IMR-90 (cell line): Measurements from ENCODE around the gene NACC1. TPM values are rescaled to one million over a fixed set of nuclear protein-coding genes. Genes with fewer than 3 reads are reported as not detected.

ENCODE experiments used
- ATAC-seq: fragments of 200-7000 bp; cut with Tn5 transposase; 2 replicates; pipeline ENCODE4 v1.9.1; 2020; ENCODE audit warnings: low read depth, mild to moderate bottlenecking, moderate library complexity
- BruUV-seq: library from RNA; stranded (reverse); fragments of 400-500 nt; replicated peaks from 2 replicates; lab custom pipeline; 2021; lab: Mats Ljungman, UMichigan
- CTCF ChIA-PET: fragments of 300-600 bp; formaldehyde crosslinking; extraction: SDS; loops from one replicate; lab custom pipeline; 2021; ENCODE audit warnings: antibody characterized with exemption; lab: Yijun Ruan, JAX
- POLR2A ChIA-PET: fragments of 300-600 bp; sonication (Branson Sonifier 250); formaldehyde crosslinking; loops from one replicate; lab custom pipeline; 2022; ENCODE audit warnings: antibody characterized with exemption; ENCODE audit not compliant: unreplicated experiment; lab: Charles Lee
- DNase-seq: peaks from one replicate; pipeline ENCODE4 v3.0.0; 2013
- H2AFZ ChIP-seq: replicated peaks from 2 replicates; pipeline ENCODE3; 2013; ENCODE audit warnings: low read length, mild to moderate bottlenecking; ENCODE audit not compliant: poor library complexity
- H2AK5ac ChIP-seq: 2 replicates; pipeline ENCODE4 v1.6.1; 2013; ENCODE audit warnings: low read depth, low read length, inconsistent platforms
- H2AK9ac ChIP-seq: replicated peaks from 2 replicates; pipeline ENCODE3; 2013; ENCODE audit warnings: mild to moderate bottlenecking, low read depth, low read length, moderate library complexity; ENCODE audit not compliant: poor library complexity
- H2BK120ac ChIP-seq: 2 replicates; pipeline ENCODE4 v1.6.1; 2013; ENCODE audit warnings: low read depth, low read length, inconsistent platforms
- H2BK15ac ChIP-seq: 3 replicates; pipeline ENCODE4 v1.6.1; 2013; ENCODE audit warnings: low read depth, low read length, inconsistent platforms
- H2BK20ac ChIP-seq: 2 replicates; pipeline ENCODE4 v1.6.1; 2013; ENCODE audit warnings: low read depth, mild to moderate bottlenecking, inconsistent platforms, low read length, moderate library complexity
- H2BK5ac ChIP-seq: 2 replicates; pipeline ENCODE4 v1.6.1; 2013; ENCODE audit warnings: mild to moderate bottlenecking, low read depth, low read length, inconsistent platforms; ENCODE audit not compliant: poor library complexity, severe bottlenecking
- H3K14ac ChIP-seq: replicated peaks from 2 replicates; pipeline ENCODE4 v1.6.1; 2013; ENCODE audit warnings: low read depth, low read length, inconsistent platforms
- H3K18ac ChIP-seq: 2 replicates; pipeline ENCODE4 v1.6.1; 2013; ENCODE audit warnings: low read depth, low read length, control low read depth
- H3K23ac ChIP-seq: 2 replicates; pipeline ENCODE4 v1.6.1; 2013; ENCODE audit warnings: low read depth, low read length, inconsistent platforms
- H3K27ac ChIP-seq: 2 replicates; pipeline ENCODE4 v1.5.1; 2013; ENCODE audit warnings: mild to moderate bottlenecking, control low read depth, low read length; ENCODE audit not compliant: insufficient read depth
- H3K27me3 ChIP-seq: 2 replicates; pipeline ENCODE4 v1.6.1; 2013; ENCODE audit warnings: low read length; ENCODE audit not compliant: control insufficient read depth, insufficient read depth
- H3K36me3 ChIP-seq: 2 replicates; pipeline ENCODE4 v1.6.1; 2013; ENCODE audit warnings: low read length, mixed read lengths; ENCODE audit not compliant: control insufficient read depth, insufficient read depth
- H3K4ac ChIP-seq: 2 replicates; pipeline ENCODE4 v1.6.1; 2013; ENCODE audit warnings: low read depth, low read length, inconsistent platforms
- H3K4me1 ChIP-seq: 2 replicates; pipeline ENCODE4 v1.6.1; 2013; ENCODE audit warnings: low read length, mixed read lengths; ENCODE audit not compliant: control insufficient read depth, insufficient read depth
- H3K4me2 ChIP-seq: 2 replicates; pipeline ENCODE4 v1.6.1; 2013; ENCODE audit warnings: low read depth, mild to moderate bottlenecking, control low read depth, low read length, moderate library complexity
- H3K4me3 ChIP-seq: 2 replicates; pipeline ENCODE4 v1.5.1; 2013; ENCODE audit warnings: low read depth, mild to moderate bottlenecking, control low read depth, low read length, moderate library complexity; ENCODE audit not compliant: insufficient read depth
- H3K56ac ChIP-seq: 2 replicates; pipeline ENCODE4 v1.6.1; 2013; ENCODE audit warnings: low read length, inconsistent platforms; ENCODE audit not compliant: insufficient read depth; ENCODE audit errors: extremely low read depth
- H3K79me1 ChIP-seq, 2 experiments: 2 replicates each; pipeline ENCODE4 v1.6.1; 2013; ENCODE audit warnings: low read length in 2 of 2, inconsistent platforms in 1 of 2, low read depth in 1 of 2
- H3K9ac ChIP-seq: 2 replicates; pipeline ENCODE4 v1.6.1; 2013; ENCODE audit warnings: low read depth, low read length, control low read depth
- H3K9me1 ChIP-seq: 2 replicates; pipeline ENCODE4 v1.6.1; 2013; ENCODE audit warnings: low read length, inconsistent platforms; ENCODE audit not compliant: insufficient read depth
- H3K9me3 ChIP-seq: 2 replicates; pipeline ENCODE4 v1.6.1; 2013; ENCODE audit warnings: low read length; ENCODE audit not compliant: control insufficient read depth, insufficient read depth
- H4K20me1 ChIP-seq: 2 replicates; pipeline ENCODE4 v1.6.1; 2013; ENCODE audit warnings: low read length, inconsistent platforms; ENCODE audit not compliant: insufficient read depth
- H4K5ac ChIP-seq: 2 replicates; pipeline ENCODE4 v1.6.1; 2013; ENCODE audit warnings: mild to moderate bottlenecking, low read depth, low read length, control low read depth
- H4K8ac ChIP-seq, 2 experiments: 2 replicates each; pipeline ENCODE4 v1.6.1; 2013; ENCODE audit warnings: low read depth in 2 of 2, low read length in 2 of 2, control low read depth in 1 of 2, inconsistent platforms in 1 of 2
- H4K91ac ChIP-seq: 2 replicates; pipeline ENCODE4 v1.6.1; 2013; ENCODE audit warnings: low read depth, low read length, inconsistent platforms; ENCODE audit not compliant: insufficient read depth
- CHD1 ChIP-seq: IDR thresholded peaks from 2 replicates; pipeline ENCODE4 v1.6.1; 2012; ENCODE audit warnings: low read depth, low read length, improper control_type of control experiment
- MAFK ChIP-seq: IDR thresholded peaks from 2 replicates; pipeline ENCODE4 v1.6.1; 2012; ENCODE audit warnings: low read depth, low read length, improper control_type of control experiment
- NFE2L2 ChIP-seq: fragments of 150-350 bp; IDR thresholded peaks from 2 replicates; pipeline ENCODE4 v1.6.1; 2016; ENCODE audit warnings: low read depth, mild to moderate bottlenecking, low read length
- RAD21 ChIP-seq: IDR thresholded peaks from 2 replicates; pipeline ENCODE4 v1.6.1; 2012; ENCODE audit warnings: low read length, improper control_type of control experiment
- RFX5 ChIP-seq: IDR thresholded peaks from 2 replicates; pipeline ENCODE4 v1.8.0; 2012; ENCODE audit warnings: low read depth, mild to moderate bottlenecking, low read length, moderate library complexity
- SMC3 ChIP-seq: fragments of 150-350 bp; IDR thresholded peaks from 2 replicates; pipeline ENCODE4 v1.6.1; 2016; ENCODE audit warnings: low read depth, mild to moderate bottlenecking, antibody characterized with exemption, low read length, moderate library complexity
- USF2 ChIP-seq: fragments of 150-350 bp; IDR thresholded peaks from 2 replicates; pipeline ENCODE4 v1.6.1; 2017; ENCODE audit warnings: mild to moderate bottlenecking, antibody characterized with exemption, low read length, low read depth
- WGBS, 2 experiments: methylation state at CpG; one replicate each; pipeline versions ENCODE4 v1.1.5 to v1.1.7; 2013; ENCODE audit warnings: missing lambda C conversion rate in 2 of 2; ENCODE audit not compliant: insufficient read length in 1 of 2; ENCODE audit errors: extremely low coverage in 2 of 2; 5-methylcytosine and 5-hydroxymethylcytosine counted together
- dilution Hi-C: fragments of 300-500 bp; cut with HindIII; formaldehyde crosslinking; loops from one replicate; pipeline ENCODE4 v1.14.3; 2018; ENCODE audit warnings: low sequenced_read_pairs; ENCODE audit not compliant: unreplicated experiment
- in situ Hi-C: fragments of 300-500 bp; cut with MboI; formaldehyde crosslinking; loops from 3 replicates; pipeline ENCODE4 v1.14.3; 2019; ENCODE audit warnings: low sequenced_read_pairs, inconsistent platforms, mixed read lengths
- intact Hi-C: fragments of 100-400 bp; cut with micrococcal nuclease; formaldehyde crosslinking; loops from 2 replicates; pipeline ENCODE4 v1.10.0; 2022
- polyA plus RNA-seq, 3 experiments: library from polyadenylated mRNA; depleted of rRNA; stranded (reverse); fragments of >200 nt; gene quantifications; 2 replicates each; pipeline ENCODE4 v1.2.3, GENCODE V29; 2012; ENCODE audit warnings: low replicate concordance in 1 of 3
- total RNA-seq: library from RNA; depleted of rRNA; stranded (reverse); fragments of >200 nt; gene quantifications from 2 replicates; pipeline ENCODE4 v1.2.3, GENCODE V29; 2012
- TF ChIP-seq, protein P1 (sequence below): fragments of 150-350 bp; IDR thresholded peaks from 2 replicates; pipeline ENCODE4 v1.6.1; 2016; ENCODE audit warnings: low read depth, mild to moderate bottlenecking, low read length, moderate library complexity, borderline replicate concordance

The NACC1 gene
- total and polyA plus RNA-seq, 2 of the 4 experiments (the other 2 are of a cell fraction), result 42.5 to 181 TPM

- H2BK20ac ChIP-seq, result no peak overlapping the region
- peak overlapping the region; percentile 77 to 78 for H4K8ac ChIP-seq
- peak overlapping the region; percentile 80 for H3K27ac ChIP-seq
- H3K36me3 ChIP-seq, result peaks cover 2% of the 10 kb centered on the region; the same call in 1 of the 2 replicates
- TF ChIP-seq NFE2L2 (no peak), CHD1 (peak; percentile 6; the same call in 1 of the 2 replicates), MAFK (no peak), RAD21 (no peak), USF2 (no peak; the same call in 1 of the 2 replicates), RFX5 (no peak), SMC3 (no peak)
- TF ChIP-seq, protein P1, sequence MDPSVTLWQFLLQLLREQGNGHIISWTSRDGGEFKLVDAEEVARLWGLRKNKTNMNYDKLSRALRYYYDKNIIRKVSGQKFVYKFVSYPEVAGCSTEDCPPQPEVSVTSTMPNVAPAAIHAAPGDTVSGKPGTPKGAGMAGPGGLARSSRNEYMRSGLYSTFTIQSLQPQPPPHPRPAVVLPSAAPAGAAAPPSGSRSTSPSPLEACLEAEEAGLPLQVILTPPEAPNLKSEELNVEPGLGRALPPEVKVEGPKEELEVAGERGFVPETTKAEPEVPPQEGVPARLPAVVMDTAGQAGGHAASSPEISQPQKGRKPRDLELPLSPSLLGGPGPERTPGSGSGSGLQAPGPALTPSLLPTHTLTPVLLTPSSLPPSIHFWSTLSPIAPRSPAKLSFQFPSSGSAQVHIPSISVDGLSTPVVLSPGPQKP, result no peak
- POLR2A ChIA-PET, result interaction anchor here (0.5 to 0.6 kb wide), 2 partner anchors 9 to 62 kb away, joined by 3 to 7 read pairs; no protein-coding TSS in a partner anchor
- in situ Hi-C loops (loop anchor here (10.0 kb wide), 1 partner anchor 691 kb away; no protein-coding TSS in a partner anchor), dilution Hi-C loops (no loop called here), intact Hi-C loops (loop anchor here (1.0 kb wide), 1 partner anchor 108 kb away; no protein-coding TSS in a partner anchor)
- DNase-seq (no peak), ATAC-seq (no peak)
- H3K56ac ChIP-seq, result peak overlapping the region; percentile 98
- H4K5ac ChIP-seq, result peak overlapping the region; percentile 57
- CTCF ChIA-PET, result no interaction called here
- peak overlapping the region; percentile 88 for H2BK5ac ChIP-seq
- H3K18ac ChIP-seq, result peak overlapping the region; percentile 83
- peaks cover 29% of the 10 kb centered on the region for H4K20me1 ChIP-seq
- peak overlapping the region; percentile 82 for H3K4me3 ChIP-seq
- H3K4me2 ChIP-seq, result peak overlapping the region; percentile 90
- peak overlapping the region; percentile 99 for H3K14ac ChIP-seq
- H3K27me3 ChIP-seq, result no peaks in the 10 kb centered on the region
- peak overlapping the region; percentile 81 for H2AK5ac ChIP-seq
- H3K9me3 ChIP-seq, result no peaks in the 10 kb centered on the region
- peak overlapping the region; percentile 93 for H2AK9ac ChIP-seq
- WGBS, 2 experiments, result 0% methylated on average over 30 of the region's 69 CpGs; no CpG with 5 or more reads in 1 of the 2 experiments
- peaks cover 16% of the 10 kb centered on the region for H3K4me1 ChIP-seq
- BruUV-seq, result no TSS peak
- H3K9me1 ChIP-seq, result peaks cover 3% of the 10 kb centered on the region; the same call in 1 of the 2 replicates
- peak overlapping the region; percentile 98 for H3K23ac ChIP-seq
- H3K79me1 ChIP-seq, result peaks cover 1 to 44% of the 10 kb centered on the region in 2 experiments; a peak in 2 of 4 replicates
- peak overlapping the region; percentile 73 for H2AFZ ChIP-seq
- peak overlapping the region; percentile 99 for H3K9ac ChIP-seq
- H4K91ac ChIP-seq, result peak overlapping the region; percentile 85
- H2BK120ac ChIP-seq, result peak overlapping the region; percentile 65; the same call in 1 of the 2 replicates
- H3K4ac ChIP-seq, result peak overlapping the region; percentile 92
- H2BK15ac ChIP-seq, result 0 out of 3 replicates have a peak overlapping the region, but pooled peaks have one; percentile 19
Observed at GRCh38 chr19:13153569-13154240, 35.6 kb downstream of the NACC1 start.
